K562 (cell line): ENCODE results near the gene HSFX3. TPM values are rescaled to one million over a fixed set of nuclear protein-coding genes. Genes with fewer than 3 reads are reported as not detected.
A peak's percentile ranks its signal among the peaks of the same experiment; 100 is the strongest.

ENCODE experiments used
- CC2D1A ChIP-seq: fragments of 450-650 bp; IDR thresholded peaks from 2 replicates; pipeline ENCODE4 v1.6.1; 2017; ENCODE audit warnings: mild to moderate bottlenecking
- CREB1 ChIP-seq, 2 experiments: sonication (generic) in 1 of 2; formaldehyde crosslinking in 1 of 2; IDR thresholded peaks; 2 replicates each; pipeline versions ENCODE4 v1.6.1 to v1.8.0; 2012 to 2022; ENCODE audit warnings: inconsistent platforms in 1 of 2, mild to moderate bottlenecking in 1 of 2, missing genetic modification reagents in 1 of 2, moderate library complexity in 1 of 2
- CSDE1 ChIP-seq, 2 experiments: fragments of 450-650 bp; IDR thresholded peaks; 2 replicates each; pipeline ENCODE4 v1.6.1; 2016; ENCODE audit warnings: mild to moderate bottlenecking in 1 of 2
- EP400 ChIP-seq: fragments of 450-650 bp; IDR thresholded peaks from 2 replicates; pipeline ENCODE4 v1.6.1; 2017; ENCODE audit warnings: antibody characterized with exemption, mild to moderate bottlenecking, moderate library complexity
- HNRNPUL1 ChIP-seq: fragments of 200-400 bp; formaldehyde crosslinking; IDR thresholded peaks from 2 replicates; pipeline ENCODE4 v1.6.1; 2017; ENCODE audit warnings: low read length
- KDM2B ChIP-seq: fragments of 250-450 bp; sonication (Bioruptor Pico); IDR thresholded peaks from 2 replicates; pipeline ENCODE4 v1.8.0; 2021; ENCODE audit warnings: mild to moderate bottlenecking, moderate library complexity
- LARP7 ChIP-seq: fragments of 450-650 bp; IDR thresholded peaks from 2 replicates; pipeline ENCODE4 v1.6.1; 2016
- NCOA1 ChIP-seq: fragments of 450-650 bp; IDR thresholded peaks from 2 replicates; pipeline ENCODE4 v1.6.1; 2016; ENCODE audit warnings: low read depth
- NFIC ChIP-seq: fragments of 450-650 bp; IDR thresholded peaks from 2 replicates; pipeline ENCODE4 v1.6.1; 2017; ENCODE audit warnings: mild to moderate bottlenecking, inconsistent platforms
- NFYB ChIP-seq: IDR thresholded peaks from 2 replicates; pipeline ENCODE4 v1.6.1; 2011; ENCODE audit warnings: mild to moderate bottlenecking, moderate library complexity; ENCODE audit not compliant: insufficient read length; ENCODE audit errors: extremely low read depth
- PCBP1 ChIP-seq: fragments of 200-400 bp; formaldehyde crosslinking; IDR thresholded peaks from 2 replicates; pipeline ENCODE4 v1.6.1; 2018; ENCODE audit warnings: mild to moderate bottlenecking, low read depth, low read length; ENCODE audit not compliant: poor library complexity, severe bottlenecking
- PPARD ChIP-seq: fragments of 250-450 bp; sonication (Bioruptor Pico); IDR thresholded peaks from 2 replicates; pipeline ENCODE4 v1.8.0; 2022; ENCODE audit warnings: inconsistent platforms, mild to moderate bottlenecking, moderate library complexity
- PTBP1 ChIP-seq: fragments of 200-400 bp; formaldehyde crosslinking; IDR thresholded peaks from 2 replicates; pipeline ENCODE4 v1.6.1; 2017; ENCODE audit warnings: low read depth, low read length
- RBM39 ChIP-seq: fragments of 200-400 bp; formaldehyde crosslinking; optimal IDR thresholded peaks from 2 replicates; pipeline ENCODE3; 2018; ENCODE audit warnings: low read depth, low read length
- RFX7 ChIP-seq: fragments of 250-450 bp; sonication (Bioruptor Pico); IDR thresholded peaks from 2 replicates; pipeline ENCODE4 v1.5.1; 2021; ENCODE audit warnings: mild to moderate bottlenecking
- SMC3 ChIP-seq: conservative IDR thresholded peaks from 2 replicates; pipeline ENCODE4 v1.6.1; 2011; ENCODE audit warnings: low read depth, low read length, improper control_type of control experiment; ENCODE audit not compliant: insufficient read depth
- TRIM28 ChIP-seq: fragments of 450-650 bp; IDR thresholded peaks from 2 replicates; pipeline ENCODE4 v1.6.1; 2017
- ZNF143 ChIP-seq: sonication (generic); formaldehyde crosslinking; IDR thresholded peaks from 2 replicates; pipeline ENCODE4 v1.9.0; 2022; ENCODE audit warnings: mild to moderate bottlenecking, missing genetic modification reagents
- ZNF263 ChIP-seq: sonication (generic); formaldehyde crosslinking; IDR thresholded peaks from 2 replicates; pipeline ENCODE4 v1.8.0; 2022; ENCODE audit warnings: mild to moderate bottlenecking, missing genetic modification reagents, borderline replicate concordance
- polyA plus RNA-seq, 8 experiments: library from polyadenylated mRNA; depleted of rRNA in 4 of 8; stranded (reverse) in 5 of 8; unstranded in 3 of 8; fragments of >200 nt; fragmentation: Nextera tagmentation in 2 of 8; fragmentation: Illumina TruSeq in 1 of 8; extraction: Ambion mirVana in 2 of 8; extraction: Trizol in 1 of 8; gene quantifications; 2 replicates each; pipeline versions ENCODE4 v1.2.1 to v1.2.3, GENCODE V29; 2011 to 2014; ENCODE audit warnings: inconsistent platforms in 1 of 8, missing spikeins in 1 of 8
- total RNA-seq, 7 experiments: library from RNA; depleted of rRNA in 6 of 7; stranded (reverse); fragments of >200 nt in 6 of 7; fragmentation: Illumina TruSeq in 2 of 7; extraction: Trizol in 2 of 7; gene quantifications; 2 replicates each; pipeline versions ENCODE4 v1.2.1 to v1.2.3, GENCODE V29; 2011 to 2021; ENCODE audit warnings: low replicate concordance in 1 of 7
- TF ChIP-seq, protein P1 (sequence below): sonication (generic); formaldehyde crosslinking; IDR thresholded peaks from 2 replicates; pipeline ENCODE4 v1.8.0; 2022; ENCODE audit warnings: mild to moderate bottlenecking, low read depth, missing genetic modification reagents
- TF ChIP-seq, protein P2 (sequence below): sonication (generic); formaldehyde crosslinking; IDR thresholded peaks from 2 replicates; pipeline ENCODE4 v1.8.0; 2023; ENCODE audit warnings: mild to moderate bottlenecking, missing genetic modification reagents
- TF ChIP-seq, protein P3 (sequence below), 3 experiments: IDR thresholded peaks in 2 of 3; conservative IDR thresholded peaks in 1 of 3; 2 replicates each; pipeline ENCODE4 v1.5.1; 2011 to 2012; ENCODE audit warnings: low read length in 3 of 3, mild to moderate bottlenecking in 3 of 3, control low read depth in 2 of 3, improper control_type of control experiment in 1 of 3, inconsistent platforms in 1 of 3, low read depth in 1 of 3, mixed read lengths in 1 of 3, moderate library complexity in 1 of 3; ENCODE audit not compliant: insufficient read depth in 2 of 3
- TF ChIP-seq, protein P4 (sequence below): IDR thresholded peaks from 2 replicates; pipeline ENCODE4 v1.6.1; 2011; ENCODE audit warnings: borderline replicate concordance, low read depth, mild to moderate bottlenecking, moderate library complexity, low read length; ENCODE audit not compliant: insufficient read depth, poor library complexity, severe bottlenecking

Gene HSFX3
- total and polyA plus RNA-seq, 9 of the 15 experiments (the other 6 are each of a cell fraction or from before 2014, with no cell fraction given), result 0.08 to 0.10 TPM; not detected in 7

DNA sequence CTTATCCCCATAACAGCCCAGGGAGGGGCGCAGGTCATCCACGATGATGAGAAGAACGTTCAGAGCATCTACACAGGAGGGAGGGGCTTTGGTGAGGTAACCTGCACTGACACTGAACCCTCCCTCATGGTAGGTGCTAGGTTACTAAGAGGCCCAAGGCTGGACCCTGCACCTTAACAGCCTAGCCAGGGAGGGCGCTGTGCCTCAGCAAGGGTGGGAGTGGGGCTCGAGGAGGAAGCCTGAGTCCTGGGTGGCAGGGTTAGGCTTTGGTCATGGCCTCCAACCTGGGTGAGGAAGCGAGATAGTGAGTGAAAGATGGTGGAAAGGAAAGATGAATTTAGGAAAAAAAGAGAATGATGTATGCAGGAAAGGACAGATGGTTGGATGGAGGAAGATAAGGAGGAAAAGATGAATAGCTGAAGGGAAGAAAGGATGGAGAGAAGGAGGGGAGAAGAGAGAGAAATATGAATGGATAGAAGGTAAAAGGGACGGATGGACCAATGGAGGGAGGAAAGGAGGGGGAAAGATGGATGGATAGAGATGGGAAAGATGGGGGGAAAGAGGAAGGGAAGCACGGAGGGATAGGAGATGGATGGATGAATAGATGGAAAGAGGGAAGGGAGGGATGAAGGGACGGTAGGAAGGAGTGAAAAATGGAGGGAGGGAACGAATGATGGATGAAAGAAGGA is 45.4 kb downstream of the HSFX3 start (continued):
- no peak for TF ChIP-seq TRIM28
- 0 out of 2 replicates have a peak, but pooled peaks have one; percentile 3 for TF ChIP-seq NFIC
- TF ChIP-seq PTBP1, result no peak
- TF ChIP-seq RFX7 (CRISPR knock-in tag), result no peak
- TF ChIP-seq, protein P1, sequence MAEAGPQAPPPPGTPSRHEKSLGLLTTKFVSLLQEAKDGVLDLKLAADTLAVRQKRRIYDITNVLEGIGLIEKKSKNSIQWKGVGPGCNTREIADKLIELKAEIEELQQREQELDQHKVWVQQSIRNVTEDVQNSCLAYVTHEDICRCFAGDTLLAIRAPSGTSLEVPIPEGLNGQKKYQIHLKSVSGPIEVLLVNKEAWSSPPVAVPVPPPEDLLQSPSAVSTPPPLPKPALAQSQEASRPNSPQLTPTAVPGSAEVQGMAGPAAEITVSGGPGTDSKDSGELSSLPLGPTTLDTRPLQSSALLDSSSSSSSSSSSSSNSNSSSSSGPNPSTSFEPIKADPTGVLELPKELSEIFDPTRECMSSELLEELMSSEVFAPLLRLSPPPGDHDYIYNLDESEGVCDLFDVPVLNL (CRISPR knock-in tag), result no peak
- peak; percentile 23; the same call in 1 of the 2 replicates for TF ChIP-seq NCOA1
- no peak for TF ChIP-seq ZNF143
- TF ChIP-seq, protein P2, sequence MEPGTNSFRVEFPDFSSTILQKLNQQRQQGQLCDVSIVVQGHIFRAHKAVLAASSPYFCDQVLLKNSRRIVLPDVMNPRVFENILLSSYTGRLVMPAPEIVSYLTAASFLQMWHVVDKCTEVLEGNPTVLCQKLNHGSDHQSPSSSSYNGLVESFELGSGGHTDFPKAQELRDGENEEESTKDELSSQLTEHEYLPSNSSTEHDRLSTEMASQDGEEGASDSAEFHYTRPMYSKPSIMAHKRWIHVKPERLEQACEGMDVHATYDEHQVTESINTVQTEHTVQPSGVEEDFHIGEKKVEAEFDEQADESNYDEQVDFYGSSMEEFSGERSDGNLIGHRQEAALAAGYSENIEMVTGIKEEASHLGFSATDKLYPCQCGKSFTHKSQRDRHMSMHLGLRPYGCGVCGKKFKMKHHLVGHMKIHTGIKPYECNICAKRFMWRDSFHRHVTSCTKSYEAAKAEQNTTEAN (CRISPR knock-in tag), result no peak
- peak in 1 of 2 experiments; percentile 36; a peak in 1 of 4 replicates for TF ChIP-seq CSDE1 (IDR thresholded peaks at IDR 0.05)
- TF ChIP-seq, protein P3, sequence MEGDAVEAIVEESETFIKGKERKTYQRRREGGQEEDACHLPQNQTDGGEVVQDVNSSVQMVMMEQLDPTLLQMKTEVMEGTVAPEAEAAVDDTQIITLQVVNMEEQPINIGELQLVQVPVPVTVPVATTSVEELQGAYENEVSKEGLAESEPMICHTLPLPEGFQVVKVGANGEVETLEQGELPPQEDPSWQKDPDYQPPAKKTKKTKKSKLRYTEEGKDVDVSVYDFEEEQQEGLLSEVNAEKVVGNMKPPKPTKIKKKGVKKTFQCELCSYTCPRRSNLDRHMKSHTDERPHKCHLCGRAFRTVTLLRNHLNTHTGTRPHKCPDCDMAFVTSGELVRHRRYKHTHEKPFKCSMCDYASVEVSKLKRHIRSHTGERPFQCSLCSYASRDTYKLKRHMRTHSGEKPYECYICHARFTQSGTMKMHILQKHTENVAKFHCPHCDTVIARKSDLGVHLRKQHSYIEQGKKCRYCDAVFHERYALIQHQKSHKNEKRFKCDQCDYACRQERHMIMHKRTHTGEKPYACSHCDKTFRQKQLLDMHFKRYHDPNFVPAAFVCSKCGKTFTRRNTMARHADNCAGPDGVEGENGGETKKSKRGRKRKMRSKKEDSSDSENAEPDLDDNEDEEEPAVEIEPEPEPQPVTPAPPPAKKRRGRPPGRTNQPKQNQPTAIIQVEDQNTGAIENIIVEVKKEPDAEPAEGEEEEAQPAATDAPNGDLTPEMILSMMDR (IDR thresholded peaks at IDR 0.05 in 2 of 3, conservative IDR thresholded peaks at IDR 0.05 in 1 of 3; ENCODE audit: insufficient read depth in 2 of 3, low read depth in 1 of 3, low read length in 3 of 3), result peak; percentile 49 to 71 (median 57)
- TF ChIP-seq, protein P4, sequence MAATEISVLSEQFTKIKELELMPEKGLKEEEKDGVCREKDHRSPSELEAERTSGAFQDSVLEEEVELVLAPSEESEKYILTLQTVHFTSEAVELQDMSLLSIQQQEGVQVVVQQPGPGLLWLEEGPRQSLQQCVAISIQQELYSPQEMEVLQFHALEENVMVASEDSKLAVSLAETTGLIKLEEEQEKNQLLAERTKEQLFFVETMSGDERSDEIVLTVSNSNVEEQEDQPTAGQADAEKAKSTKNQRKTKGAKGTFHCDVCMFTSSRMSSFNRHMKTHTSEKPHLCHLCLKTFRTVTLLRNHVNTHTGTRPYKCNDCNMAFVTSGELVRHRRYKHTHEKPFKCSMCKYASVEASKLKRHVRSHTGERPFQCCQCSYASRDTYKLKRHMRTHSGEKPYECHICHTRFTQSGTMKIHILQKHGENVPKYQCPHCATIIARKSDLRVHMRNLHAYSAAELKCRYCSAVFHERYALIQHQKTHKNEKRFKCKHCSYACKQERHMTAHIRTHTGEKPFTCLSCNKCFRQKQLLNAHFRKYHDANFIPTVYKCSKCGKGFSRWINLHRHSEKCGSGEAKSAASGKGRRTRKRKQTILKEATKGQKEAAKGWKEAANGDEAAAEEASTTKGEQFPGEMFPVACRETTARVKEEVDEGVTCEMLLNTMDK, result peak; percentile 13
- no peak for TF ChIP-seq ZNF263 (CRISPR knock-in tag)
- no peak for TF ChIP-seq NFYB
- no peak for TF ChIP-seq KDM2B
- no peak for TF ChIP-seq PCBP1
- TF ChIP-seq SMC3, result no peak
- TF ChIP-seq EP400, result 0 out of 2 replicates have a peak, but pooled peaks have one; percentile 29
- 0 out of 2 replicates have a peak, but pooled peaks have one; percentile 44 for TF ChIP-seq LARP7
- no peak for TF ChIP-seq RBM39
- 0 out of 2 replicates have a peak, but pooled peaks have one; percentile 11 for TF ChIP-seq CC2D1A
- TF ChIP-seq CREB1 (IDR thresholded peaks at IDR 0.05), result no peak
- no peak for TF ChIP-seq CREB1 (CRISPR knock-in tag; IDR thresholded peaks at IDR 0.05)
- no peak for TF ChIP-seq PPARD (CRISPR knock-in tag)
- no peak for TF ChIP-seq HNRNPUL1
